Measurements from ENCODE around the gene LAMP1.

GRCh38 chr13:113337976-113338375, 40.9 kb downstream of the LAMP1 start:
- TF ChIP-seq CTCF (conservative IDR thresholded peaks at IDR 0.05; ENCODE audit: low read depth, low read length): no peak
- TF ChIP-seq EZH2phosphoT487 (IDR thresholded peaks at IDR 0.05; ENCODE audit: borderline replicate concordance, low read length): no peak
- no peak for TF ChIP-seq EZH2 (IDR thresholded peaks at IDR 0.05; ENCODE audit: low read length, unreplicated experiment)

Measured in PC-3 (cell line).